NCI-H146 (cell line): ENCODE results near the gene TBC1D22A.

ENCODE experiments used
- DNase-seq: peaks from one replicate; lab custom pipeline; 2025; lab: John Stamatoyannopoulos, UW

The TBC1D22A gene

DNA sequence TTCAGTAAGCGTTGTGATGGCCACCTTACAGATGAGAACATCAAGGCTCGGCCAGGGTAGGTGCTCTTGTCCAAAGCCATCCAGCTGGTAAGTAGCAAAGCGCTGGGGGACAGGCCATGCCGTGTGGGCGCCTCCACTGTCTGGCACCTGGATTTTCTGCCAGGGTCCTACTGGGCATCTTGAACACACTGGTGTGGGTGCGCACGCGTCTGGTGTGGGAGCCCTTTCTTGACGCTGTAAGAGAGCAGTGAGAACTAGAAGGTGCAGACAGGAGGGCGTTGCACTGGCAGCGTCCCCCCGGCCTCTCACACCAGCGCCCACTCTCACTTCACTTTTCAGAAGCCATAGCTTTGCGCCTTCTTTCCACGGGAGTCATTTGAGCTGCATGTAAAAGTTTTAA, 296.6 kb downstream of the TBC1D22A start:
- no peak for DNase-seq

- no peak for DNase-seq
Measured at GRCh38 chr22:47059701-47060161, 297.3 kb downstream of the TBC1D22A start.

DNA sequence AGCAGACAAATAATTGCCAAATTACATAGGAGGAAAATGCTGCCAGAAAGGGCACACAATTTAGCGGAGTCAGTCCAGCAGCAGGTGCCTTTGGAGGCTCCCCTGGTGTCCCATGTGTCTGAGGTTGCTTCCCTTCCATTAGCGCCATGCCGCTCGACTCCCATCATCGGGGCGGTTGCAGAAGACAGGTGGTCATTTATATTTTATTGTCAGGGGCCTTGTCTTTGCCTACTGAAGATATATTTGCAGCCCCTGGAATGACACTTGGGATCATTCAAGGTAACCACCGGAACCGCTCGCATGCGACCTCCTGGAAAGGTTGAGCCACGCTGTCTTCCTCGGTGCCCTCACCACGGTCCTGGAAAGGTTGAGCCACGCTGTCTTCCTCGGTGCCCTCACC, 298.3 kb downstream of the TBC1D22A start:
- DNase-seq = no peak

GRCh38 chr22:47061226-47061625, 298.8 kb downstream of the TBC1D22A start:
- no peak for DNase-seq

- no peak for DNase-seq
Measured at GRCh38 chr22:47062126-47062525, 299.7 kb downstream of the TBC1D22A start.

DNA sequence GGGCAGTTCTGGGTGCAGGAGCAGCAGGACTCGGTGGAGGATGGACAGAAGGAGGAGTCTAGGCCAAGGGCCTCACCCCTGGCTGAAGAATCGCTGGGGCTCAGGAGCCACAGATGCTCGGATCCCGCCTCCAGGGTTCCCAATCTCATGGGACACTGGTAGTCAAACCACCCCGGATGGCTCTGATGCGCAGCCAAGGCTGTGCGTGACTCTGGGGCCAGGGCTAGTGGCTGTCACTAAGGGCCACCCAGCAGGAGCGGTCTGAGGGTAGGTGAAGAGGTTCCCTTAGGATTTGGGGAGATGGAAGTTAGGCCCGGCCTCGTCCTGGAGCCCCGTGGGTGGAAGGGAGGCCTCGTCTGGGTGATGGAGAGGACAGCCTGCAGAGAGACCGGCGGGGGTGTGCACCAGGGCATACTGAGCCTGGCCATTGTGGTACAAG, 300.6 kb downstream of the TBC1D22A start:
- no peak for DNase-seq

DNA sequence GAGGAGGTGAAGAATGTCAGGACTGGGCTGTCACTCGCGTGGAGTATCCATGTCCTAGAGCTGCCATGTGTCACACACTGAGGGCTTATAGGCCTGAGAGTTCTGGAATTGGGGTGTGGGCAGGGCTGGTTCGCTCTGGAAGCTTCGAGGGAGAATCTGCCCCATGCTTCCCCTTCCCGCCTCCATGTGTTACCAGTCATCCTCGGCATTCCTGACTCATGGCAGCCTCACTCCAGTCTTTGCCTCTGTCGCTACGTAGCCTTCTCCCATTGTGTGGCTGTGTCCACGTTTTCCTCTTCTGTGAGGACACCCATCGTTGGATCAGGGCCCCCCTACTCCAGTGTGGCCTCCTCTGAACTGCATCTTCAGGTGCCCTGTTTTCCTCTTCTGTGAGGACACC, 301.2 kb downstream of the TBC1D22A start:
- DNase-seq = no peak

GRCh38 chr22:47064016-47064415, 301.6 kb downstream of the TBC1D22A start:
- no peak for DNase-seq

DNA sequence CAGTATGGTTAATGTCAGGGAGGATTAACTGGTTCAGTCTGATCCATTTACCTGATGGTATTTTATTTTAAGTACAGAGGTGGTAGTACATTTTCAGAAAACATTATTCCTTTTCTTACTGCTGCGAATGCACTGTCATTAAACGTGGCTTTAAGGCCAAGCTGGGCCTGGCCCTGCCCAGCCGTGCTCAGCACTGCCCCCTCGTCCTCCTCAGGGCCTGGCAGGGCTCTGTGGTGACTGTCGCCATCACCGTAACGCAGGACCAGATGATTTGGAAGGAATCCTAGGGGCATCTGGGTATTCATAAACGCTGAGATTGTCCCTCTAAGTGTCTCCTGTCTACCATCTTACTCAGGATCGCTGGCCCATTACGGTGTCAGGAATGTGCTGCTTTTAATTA, 302.0 kb downstream of the TBC1D22A start:
- no peak for DNase-seq

DNA sequence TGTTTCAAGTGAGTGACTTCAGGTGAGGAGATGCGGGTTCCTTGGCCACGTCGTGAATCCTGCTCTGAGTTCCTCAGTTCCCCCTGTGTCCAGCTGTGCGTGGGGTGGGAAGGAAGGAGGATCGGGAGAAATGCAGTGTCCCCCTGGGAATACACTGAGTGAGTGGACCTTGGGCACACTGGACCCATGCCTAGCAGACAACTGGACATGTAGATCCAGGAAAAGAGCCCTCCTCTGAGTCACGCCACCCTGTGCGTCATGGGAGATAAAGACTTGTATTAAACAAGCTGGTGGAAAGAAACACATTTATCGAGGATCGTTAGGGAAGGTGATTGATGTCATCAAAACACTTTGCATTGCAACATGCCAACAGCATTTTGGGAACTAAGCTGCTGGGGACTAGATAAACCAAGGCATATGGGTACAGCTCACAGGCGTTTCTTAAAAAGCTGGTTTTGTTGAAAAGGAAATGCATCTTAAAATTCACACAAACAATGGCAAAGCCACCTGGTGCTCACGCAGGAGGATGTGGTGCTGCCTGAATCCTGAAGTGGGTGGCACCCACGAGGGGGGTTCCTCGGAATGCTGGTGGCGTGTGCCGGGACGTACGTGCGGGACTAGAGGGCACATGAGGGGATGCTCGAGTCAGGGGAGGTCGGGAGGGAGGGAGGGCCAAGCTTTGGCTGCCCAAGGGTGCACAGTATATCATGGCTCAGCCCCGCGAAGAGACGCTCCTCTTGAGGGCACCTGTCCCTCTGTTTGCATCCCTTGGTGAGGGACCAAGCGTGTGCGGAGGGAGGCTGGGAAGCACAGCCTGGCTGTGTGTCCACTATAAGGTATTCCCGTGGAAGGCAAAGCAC, 303.5 kb downstream of the TBC1D22A start:
- no peak for DNase-seq

DNA sequence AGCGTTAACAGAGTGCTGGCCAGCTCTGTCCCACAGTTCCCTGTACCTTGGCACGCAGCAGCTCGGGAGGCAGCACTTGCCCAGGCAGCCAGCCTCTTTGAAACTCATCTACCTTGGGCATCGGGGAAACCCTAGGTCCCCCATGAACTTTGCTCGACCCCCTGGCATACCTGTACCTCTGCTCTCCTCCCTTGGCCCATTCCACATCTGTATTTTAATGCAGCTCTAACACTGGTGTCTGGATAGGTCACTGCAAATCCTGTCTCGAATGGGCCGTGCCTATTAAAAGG, 304.1 kb downstream of the TBC1D22A start:
- no peak for DNase-seq

DNA sequence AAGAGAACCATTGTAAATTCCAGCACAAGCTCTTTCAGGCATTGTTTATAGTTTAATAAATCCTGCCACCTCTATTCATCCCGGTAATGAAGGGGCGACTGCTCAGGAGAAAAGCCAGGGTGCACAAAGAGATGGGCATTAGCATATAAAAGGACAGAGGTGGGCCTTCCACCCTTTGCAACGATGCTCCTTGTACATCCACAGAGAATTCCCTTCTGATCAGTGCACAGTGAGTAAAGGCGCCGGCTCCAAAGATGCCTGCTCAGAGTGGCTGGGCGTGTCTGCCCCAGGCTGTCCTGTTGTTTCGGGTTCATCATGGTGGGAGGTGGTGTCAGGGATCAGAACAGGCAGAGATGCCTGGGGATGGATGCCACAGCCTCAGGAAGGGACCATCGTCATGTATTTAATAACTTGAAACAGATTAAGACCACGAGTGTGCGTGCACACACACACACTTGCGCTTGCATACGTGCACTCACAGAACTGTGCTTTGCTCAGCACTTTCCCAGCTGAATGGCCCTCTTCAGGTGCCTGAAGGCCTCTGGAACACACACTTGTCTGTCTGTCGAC, 305.0 kb downstream of the TBC1D22A start:
- DNase-seq = no peak

GRCh38 chr22:47067911-47068625, 305.6 kb downstream of the TBC1D22A start:
- DNase-seq = no peak

- DNase-seq = no peak
Measured at GRCh38 chr22:47068626-47068996, 306.2 kb downstream of the TBC1D22A start.

DNA sequence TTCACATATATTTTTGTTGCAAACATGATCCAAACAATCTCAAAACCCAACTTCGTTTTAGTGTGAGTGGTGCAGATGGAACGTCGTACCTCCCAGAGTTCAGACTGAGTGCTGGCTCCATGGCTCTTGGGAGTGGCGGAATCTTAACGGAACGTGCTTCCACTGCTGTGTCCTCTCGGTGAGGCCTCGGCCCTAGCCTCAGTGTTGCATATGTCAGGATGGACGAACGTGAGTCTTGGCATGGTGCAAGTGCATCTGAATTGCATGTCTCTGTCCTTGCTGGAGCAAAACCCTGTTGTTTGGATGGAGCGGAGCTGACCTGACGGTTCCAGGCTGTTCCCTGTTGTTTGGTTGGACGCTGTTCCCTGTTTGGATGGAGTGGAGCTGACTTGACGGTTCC, 306.8 kb downstream of the TBC1D22A start:
- no peak for DNase-seq

DNA sequence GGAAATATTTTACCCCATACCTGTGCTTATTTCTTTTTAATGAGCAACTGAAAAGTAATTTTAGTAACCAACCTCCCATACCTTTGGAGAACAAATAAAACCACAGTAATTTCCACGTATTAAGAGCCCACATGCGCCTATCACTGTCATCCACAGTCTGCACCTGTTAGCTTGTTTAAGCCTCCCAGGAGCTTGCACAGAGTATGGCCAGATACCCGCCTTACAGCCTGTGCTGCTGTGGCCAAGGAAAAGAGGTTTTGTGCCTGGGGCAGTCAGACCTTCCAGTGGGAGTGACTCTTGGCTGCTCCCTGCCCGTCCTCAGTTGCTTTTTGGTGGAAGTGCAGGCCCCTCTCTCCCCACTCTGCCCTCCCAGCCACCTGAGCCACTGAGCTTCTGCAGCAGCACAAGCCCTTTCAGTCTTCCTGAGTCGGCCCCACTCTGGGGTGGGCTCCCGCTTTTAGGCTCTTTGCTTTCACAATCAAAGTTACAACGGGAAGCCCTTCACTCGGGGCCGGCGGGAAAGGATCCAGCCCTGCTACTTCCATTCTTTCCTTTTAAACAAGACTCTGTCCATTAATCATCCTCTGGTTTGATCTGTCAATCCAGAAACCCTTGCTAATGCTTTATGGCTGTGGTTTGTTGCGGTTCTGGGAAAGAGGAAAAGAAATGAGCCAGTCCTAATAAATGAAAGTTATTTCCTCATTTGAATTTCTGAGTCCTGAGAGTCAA, 308.8 kb downstream of the TBC1D22A start:
- DNase-seq = no peak

GRCh38 chr22:47071807-47072641, 309.6 kb downstream of the TBC1D22A start:
- DNase-seq = no peak

DNA sequence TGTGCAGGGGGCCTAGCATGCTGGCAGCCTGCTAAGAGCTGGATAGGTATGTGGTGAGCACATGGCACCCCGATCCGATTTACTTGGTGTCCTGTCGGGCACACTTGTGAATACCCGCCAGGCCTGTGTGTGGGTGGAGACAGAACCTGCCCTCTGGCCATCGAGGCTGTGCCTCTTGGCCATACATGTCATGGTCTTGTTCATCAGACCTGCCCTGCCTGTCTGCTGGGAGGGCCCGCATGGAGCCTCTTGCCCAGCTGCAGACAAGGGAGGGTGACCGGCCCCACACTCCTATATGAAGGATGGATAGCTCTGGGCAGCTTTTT, 310.2 kb downstream of the TBC1D22A start:
- no peak for DNase-seq

- no peak for DNase-seq
Measured at GRCh38 chr22:47073075-47073474, 310.6 kb downstream of the TBC1D22A start.

GRCh38 chr22:47074105-47074504, 311.7 kb downstream of the TBC1D22A start:
- no peak for DNase-seq

DNA sequence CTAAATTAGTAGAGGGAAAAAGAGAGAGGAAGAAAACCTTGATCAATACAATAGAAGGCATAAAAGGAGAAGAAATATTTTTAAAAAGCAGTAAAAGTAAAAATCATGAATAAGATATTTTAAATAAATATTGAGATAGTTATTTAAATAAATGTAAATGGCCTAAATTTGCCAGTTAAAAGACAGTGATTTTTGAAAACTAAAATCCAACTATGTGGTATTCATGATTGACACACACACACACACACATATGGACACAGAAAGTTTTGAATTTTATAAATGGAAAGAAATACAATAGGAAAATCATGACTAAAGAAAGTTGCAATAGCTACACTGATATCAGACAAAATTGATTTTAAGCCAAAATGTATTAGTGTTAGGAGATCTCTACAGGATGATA, 313.1 kb downstream of the TBC1D22A start:
- no peak for DNase-seq

GRCh38 chr22:47076758-47077157, 314.3 kb downstream of the TBC1D22A start:
- no peak for DNase-seq
